Pancreas (tissue), 10 donors: ENCODE measurements around the gene SUSD3. TPM values are rescaled to one million over a fixed set of nuclear protein-coding genes. Genes with fewer than 3 reads are reported as not detected.

Experiments used
- ATAC-seq, 4 donors: fragments of 200-7000 bp; cut with Tn5 transposase; one replicate each; pipeline versions ENCODE4 v1.8.0 to v1.9.1; 2020; ENCODE audit warnings: mild to moderate bottlenecking in 4 of 4, moderate library complexity in 4 of 4
- DNase-seq, 6 donors: peaks; one replicate each; pipeline ENCODE4 v3.0.0-alpha.2; 2020
- FAIRE-seq: peaks from 2 replicates; lab custom pipeline; 2012; peaks lifted over from hg19 to GRCh38; lab: Jason Lieb, UNC
- H3K27ac ChIP-seq, 4 donors: fragments of 200-600 bp; sonication (generic); 1 replicate in 3 of 4; 2 replicates in 1 of 4; pipeline versions ENCODE4 v1.5.0 to v1.8.0; 2020
- H3K27me3 ChIP-seq, 4 donors: fragments of 200-600 bp; one replicate each; pipeline ENCODE4 v1.8.0; 2021
- H3K36me3 ChIP-seq, 3 donors: fragments of 200-600 bp; sonication (generic) in 1 of 3; one replicate each; pipeline versions ENCODE4 v1.5.0 to v1.8.0; 2020 to 2021
- H3K4me1 ChIP-seq, 3 donors: fragments of 200-600 bp; one replicate each; pipeline ENCODE4 v1.8.0; 2021
- H3K4me3 ChIP-seq, 4 donors: fragments of 200-600 bp; sonication (generic) in 2 of 4; one replicate each; pipeline versions ENCODE4 v1.5.0 to v1.8.0; 2020 to 2021
- H3K9me3 ChIP-seq, 4 donors: fragments of 200-600 bp; one replicate each; pipeline ENCODE4 v1.8.0; 2021
- WGBS, 2 donors: extraction: QIAGEN DNeasy Blood & Tissue Kit; methylation state at CpG; one replicate each; pipeline ENCODE4 v1.1.7; 2013; 5-methylcytosine and 5-hydroxymethylcytosine counted together
- intact Hi-C, 3 donors: fragments of 100-400 bp; cut with DNase I; formaldehyde crosslinking; loops; one replicate each; pipeline versions ENCODE4 v1.11.1 to v1.14.2; 2022
- polyA plus RNA-seq, 2 donors: library from polyadenylated mRNA; stranded (reverse); fragments of 200-250 nt; gene quantifications; one replicate each; pipeline ENCODE4 v1.2.3, GENCODE V29; 2013
- total RNA-seq, 6 donors: library from RNA; stranded (reverse); fragmentation: NEBNext Ultra II Directional in 4 of 6; extraction: Animal tissue kit (Norgen Biotek cat#: 25700) in 4 of 6; gene quantifications; one replicate each; pipeline versions ENCODE4 v1.2.1 to v1.2.4, GENCODE V29; 2021 to 2023
- TF ChIP-seq, protein P1 (sequence below), 4 donors: fragments of 200-600 bp; sonication (generic) in 3 of 4; IDR thresholded peaks; one replicate each; pipeline versions ENCODE4 v1.5.0 to v1.8.0; 2021; ENCODE audit warnings: antibody characterized with exemption in 4 of 4
- donor health status: healthy with polysubstance abuse.
- donor health status: DM: no; HTN: no; CAD: no; lungs with moderate emphysema.
- donor health status: DM: no; HTN: no; CAD: no.
- donor health status: control.
- donor health status: control.
- donor health status: Bipolar disorder and iron deficiency.
- donor health status: DM: yes; HTN: yes; CAD: no.
- donor health status: DM: no; HTN: no; CAD: no.
- donor health status: DM: no; HTN: no; CAD: no.
- donor health status: DM: yes; HTN: yes; CAD: no.

SUSD3 gene
- total and polyA plus RNA-seq, 8 donors: 0.16 to 2.8 (median 0.80) TPM

DNA sequence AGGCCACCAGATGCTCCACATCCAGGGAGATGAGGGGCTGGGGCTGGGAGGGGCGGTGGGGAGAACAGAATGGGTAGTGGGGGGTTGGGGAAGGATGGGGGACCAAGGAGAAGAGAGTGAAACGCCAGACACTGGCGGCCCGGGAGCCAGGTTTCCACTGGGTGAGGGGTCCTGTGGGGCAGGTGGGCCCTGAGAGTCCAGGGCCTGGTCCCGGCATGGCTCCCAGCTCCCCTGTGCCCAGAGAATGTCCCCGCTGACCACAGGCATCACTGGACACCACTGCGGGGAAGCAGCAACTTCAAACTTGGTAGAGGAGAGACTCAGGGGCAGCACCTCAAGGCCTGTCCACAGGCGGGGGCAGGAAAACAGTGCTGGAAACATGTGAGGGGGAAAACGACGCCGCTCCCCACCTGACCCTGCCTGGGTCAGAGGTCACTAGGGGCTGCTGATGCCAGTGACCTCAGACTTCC lies 62.4 kb downstream of the SUSD3 start:
- ATAC-seq (no peak), FAIRE-seq (no peak), DNase-seq (peak in 4 of 6 donors; percentile 13 to 63 (median 42))
- TF ChIP-seq, protein P1, sequence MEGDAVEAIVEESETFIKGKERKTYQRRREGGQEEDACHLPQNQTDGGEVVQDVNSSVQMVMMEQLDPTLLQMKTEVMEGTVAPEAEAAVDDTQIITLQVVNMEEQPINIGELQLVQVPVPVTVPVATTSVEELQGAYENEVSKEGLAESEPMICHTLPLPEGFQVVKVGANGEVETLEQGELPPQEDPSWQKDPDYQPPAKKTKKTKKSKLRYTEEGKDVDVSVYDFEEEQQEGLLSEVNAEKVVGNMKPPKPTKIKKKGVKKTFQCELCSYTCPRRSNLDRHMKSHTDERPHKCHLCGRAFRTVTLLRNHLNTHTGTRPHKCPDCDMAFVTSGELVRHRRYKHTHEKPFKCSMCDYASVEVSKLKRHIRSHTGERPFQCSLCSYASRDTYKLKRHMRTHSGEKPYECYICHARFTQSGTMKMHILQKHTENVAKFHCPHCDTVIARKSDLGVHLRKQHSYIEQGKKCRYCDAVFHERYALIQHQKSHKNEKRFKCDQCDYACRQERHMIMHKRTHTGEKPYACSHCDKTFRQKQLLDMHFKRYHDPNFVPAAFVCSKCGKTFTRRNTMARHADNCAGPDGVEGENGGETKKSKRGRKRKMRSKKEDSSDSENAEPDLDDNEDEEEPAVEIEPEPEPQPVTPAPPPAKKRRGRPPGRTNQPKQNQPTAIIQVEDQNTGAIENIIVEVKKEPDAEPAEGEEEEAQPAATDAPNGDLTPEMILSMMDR (IDR thresholded peaks at IDR 0.05): no peak
- Histone ChIP-seq H3K9me3 (no peaks in the 10 kb centered on the region), H3K27me3 (no peaks in the 10 kb centered on the region), H3K27ac (peak overlapping the region in 2 of 4 donors; percentile 39 to 62), H3K36me3 (peaks cover 0 to 23% (median 11%) of the 10 kb centered on the region in 3 donors), H3K4me1 (peaks cover 3 to 9% (median 4%) of the 10 kb centered on the region in 3 donors), H3K4me3 (no peak overlapping the region)
- intact Hi-C loops: no loop called here
- WGBS, 2 donors: 90 to 91% methylated on average over 11 of the region's 11 CpGs

DNA sequence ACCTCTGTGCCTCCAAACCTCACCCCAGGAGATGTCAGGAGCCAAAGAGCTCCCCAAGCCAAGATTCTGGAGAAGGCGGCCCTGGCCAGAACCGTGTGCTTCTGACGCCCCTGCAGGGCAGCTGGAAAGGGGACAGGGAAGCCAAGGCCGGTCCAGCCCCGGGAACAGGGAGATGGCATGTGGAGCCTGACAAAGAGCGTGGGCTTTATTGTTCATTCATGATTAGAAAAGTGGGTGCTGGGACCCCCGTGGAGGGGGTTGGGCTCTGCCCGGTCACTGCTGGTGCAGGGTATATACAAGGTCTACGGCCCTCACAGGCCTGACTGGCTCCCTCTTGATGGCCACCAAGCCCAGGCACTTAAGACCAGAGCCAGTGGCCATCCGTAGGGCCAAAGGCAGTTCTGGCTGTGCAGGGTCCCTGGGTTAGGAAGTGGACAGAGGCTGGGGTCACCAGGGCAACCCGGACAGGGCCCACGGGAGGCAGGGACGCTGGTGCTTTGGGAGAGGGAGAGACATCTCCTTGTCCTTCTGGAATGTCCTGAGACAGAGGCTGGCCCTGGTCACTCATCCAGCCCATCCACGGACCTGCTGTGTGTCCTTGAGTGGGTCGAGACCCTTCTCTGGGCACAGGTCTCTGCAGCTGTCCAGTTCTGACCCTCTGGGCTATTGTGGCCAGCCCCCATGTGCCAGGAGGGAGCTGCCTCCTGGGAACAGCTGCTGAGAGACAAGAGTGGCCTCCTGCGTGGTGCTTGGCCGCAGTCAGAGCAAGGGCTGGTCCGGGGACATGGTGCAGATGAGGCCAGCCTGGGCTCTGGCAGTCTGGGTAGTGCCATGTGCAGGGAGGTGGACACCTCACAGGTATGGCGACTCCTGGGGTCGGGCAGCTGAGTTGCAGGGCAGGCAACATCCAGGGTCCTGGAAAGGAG lies 63.1 kb downstream of the SUSD3 start:
- no peak for FAIRE-seq
- Histone ChIP-seq H3K36me3 (peaks cover 0 to 23% (median 11%) of the 10 kb centered on the region in 3 donors), H3K4me1 (peaks cover 3 to 9% (median 4%) of the 10 kb centered on the region in 3 donors), H3K27ac (no peak overlapping the region), H3K4me3 (no peak overlapping the region), H3K27me3 (no peaks in the 10 kb centered on the region), H3K9me3 (no peaks in the 10 kb centered on the region)
- DNase-seq: peak in 4 of 6 donors; percentile 15 to 75 (median 38)
- intact Hi-C loops: no loop called here
- WGBS, 2 donors: 88% methylated on average over 20 of the region's 20 CpGs
- TF ChIP-seq, protein P1 (IDR thresholded peaks at IDR 0.05): no peak
- no peak for ATAC-seq

DNA sequence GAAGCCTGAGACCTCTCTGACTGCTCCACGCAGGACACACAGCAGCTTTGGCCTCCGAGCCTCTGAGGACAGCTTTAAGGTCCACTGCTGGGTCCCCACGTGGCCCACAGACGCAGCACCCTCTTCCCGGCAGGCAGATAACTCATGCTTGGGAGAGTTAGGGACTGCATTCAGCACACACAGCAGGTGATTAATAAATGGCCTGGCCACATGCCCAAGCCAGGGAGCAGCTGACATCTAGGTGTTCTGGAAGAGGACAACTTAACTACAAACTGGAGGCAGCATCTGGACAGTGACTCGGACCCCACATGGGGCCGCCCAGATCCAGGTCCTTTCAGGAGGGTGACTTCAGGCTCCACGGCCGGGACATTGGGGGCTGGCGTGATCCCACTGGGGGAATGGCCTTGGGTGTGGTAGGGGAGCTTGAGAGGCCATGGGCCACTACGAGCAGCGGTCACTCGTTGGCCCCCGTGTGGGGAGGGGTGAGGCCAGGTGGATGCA lies 64.3 kb downstream of the SUSD3 start:
- FAIRE-seq (no peak), ATAC-seq (no peak), DNase-seq (peak in 5 of 6 donors; percentile 4 to 61 (median 22))
- H3K4me3 ChIP-seq: no peak overlapping the region
- no peaks in the 10 kb centered on the region for H3K27me3 ChIP-seq
- WGBS, 2 donors: 89 to 90% methylated on average over 14 of the region's 14 CpGs
- H3K27ac ChIP-seq: no peak overlapping the region
- intact Hi-C loops: no loop called here
- peaks cover 3 to 9% (median 4%) of the 10 kb centered on the region in 3 donors for H3K4me1 ChIP-seq
- H3K9me3 ChIP-seq: no peaks in the 10 kb centered on the region
- H3K36me3 ChIP-seq: peaks cover 0 to 23% (median 11%) of the 10 kb centered on the region in 3 donors
- TF ChIP-seq, protein P1 (IDR thresholded peaks at IDR 0.05): no peak

DNA sequence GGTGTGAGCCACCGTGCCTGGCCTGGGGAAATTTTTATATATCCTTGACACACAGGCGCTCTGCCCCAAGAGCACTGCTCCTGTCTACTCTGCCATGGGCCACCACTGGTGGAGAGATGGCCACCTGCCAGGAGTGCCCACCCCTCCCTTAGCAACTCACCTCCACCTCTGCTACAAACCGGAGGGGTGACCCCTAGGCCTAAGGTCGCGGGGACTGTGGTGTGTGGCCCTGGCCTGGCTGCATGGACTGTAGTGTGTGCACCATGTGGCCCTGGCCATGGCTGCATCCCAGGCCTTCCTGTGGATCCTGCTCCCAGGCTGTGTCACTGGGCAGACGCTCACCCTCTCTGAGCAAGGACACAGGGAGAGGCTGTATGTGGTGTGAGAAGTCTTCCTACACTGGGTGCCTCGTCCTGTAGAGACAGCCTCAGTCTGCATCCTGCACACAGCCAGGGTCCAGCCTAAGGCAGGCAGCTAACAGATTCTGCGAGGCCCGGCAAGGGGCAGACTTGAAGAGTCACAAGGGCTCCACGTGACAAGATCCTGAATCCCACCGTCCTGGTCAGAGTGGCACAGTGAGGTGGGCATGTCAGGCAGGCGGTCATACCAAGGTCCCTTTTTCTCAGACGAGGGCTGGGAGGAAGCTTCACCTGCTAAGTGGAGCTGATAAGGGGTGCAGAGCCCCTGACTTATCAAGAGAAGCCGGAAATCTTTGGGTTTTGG lies 65.2 kb downstream of the SUSD3 start:
- no peak for ATAC-seq
- peak in 5 of 6 donors; percentile 2 to 54 (median 34) for DNase-seq
- 85 to 87% methylated on average over 14 of the region's 14 CpGs for WGBS, 2 donors
- Histone ChIP-seq H3K27ac (no peak overlapping the region), H3K9me3 (no peaks in the 10 kb centered on the region), H3K4me1 (peaks cover 3 to 9% (median 4%) of the 10 kb centered on the region in 3 donors), H3K27me3 (no peaks in the 10 kb centered on the region), H3K36me3 (peaks cover 0 to 23% (median 11%) of the 10 kb centered on the region in 3 donors), H3K4me3 (no peak overlapping the region)
- TF ChIP-seq, protein P1 (IDR thresholded peaks at IDR 0.05): no peak
- intact Hi-C loops: no loop called here
- FAIRE-seq: no peak
